ENCODE results near the gene SPDL1. TPM values are rescaled to one million over a fixed set of nuclear protein-coding genes. Genes with fewer than 3 reads are reported as not detected.
A peak's percentile ranks its signal among the peaks of the same experiment; 100 is the strongest.

Gene SPDL1, protein sequence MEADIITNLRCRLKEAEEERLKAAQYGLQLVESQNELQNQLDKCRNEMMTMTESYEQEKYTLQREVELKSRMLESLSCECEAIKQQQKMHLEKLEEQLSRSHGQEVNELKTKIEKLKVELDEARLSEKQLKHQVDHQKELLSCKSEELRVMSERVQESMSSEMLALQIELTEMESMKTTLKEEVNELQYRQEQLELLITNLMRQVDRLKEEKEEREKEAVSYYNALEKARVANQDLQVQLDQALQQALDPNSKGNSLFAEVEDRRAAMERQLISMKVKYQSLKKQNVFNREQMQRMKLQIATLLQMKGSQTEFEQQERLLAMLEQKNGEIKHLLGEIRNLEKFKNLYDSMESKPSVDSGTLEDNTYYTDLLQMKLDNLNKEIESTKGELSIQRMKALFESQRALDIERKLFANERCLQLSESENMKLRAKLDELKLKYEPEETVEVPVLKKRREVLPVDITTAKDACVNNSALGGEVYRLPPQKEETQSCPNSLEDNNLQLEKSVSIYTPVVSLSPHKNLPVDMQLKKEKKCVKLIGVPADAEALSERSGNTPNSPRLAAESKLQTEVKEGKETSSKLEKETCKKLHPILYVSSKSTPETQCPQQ
- total RNA-seq (2021; fragmentation: NEBNext Ultra II Directional; extraction: Animal tissue kit (Norgen Biotek cat#: 25700)) (44.5 and 45.5 TPM in 2 replicates), polyA plus RNA-seq (2011; rRNA removed) (9.8 and 16.9 TPM in 2 replicates), polyA minus RNA-seq (2011; rRNA and poly(A)+ RNA removed) (19.3 and 20.9 TPM in 2 replicates)
- 32.0 TPM for polyA plus RNA-seq (2011; cell fraction: cytosol; rRNA removed)
- 12.5 TPM for polyA plus RNA-seq (2011; cell fraction: nucleus; rRNA removed)
- 26.5 to 47.4 TPM (median 33.6 TPM) in 4 replicates for polyA plus RNA-seq (2012, experiment 1 of 2)
- 3.3 TPM for polyA plus RNA-seq (2012, experiment 2 of 2)
- polyA plus RNA-seq (2013, experiment 1 of 2) = 52.8 TPM
- 45.6 TPM for polyA plus RNA-seq (2013, experiment 2 of 2)
- polyA minus RNA-seq (2011; cell fraction: cytosol; rRNA and poly(A)+ RNA removed) = 12.6 TPM
- 39.4 TPM for polyA minus RNA-seq (2011; cell fraction: nucleus; rRNA and poly(A)+ RNA removed)
- long read RNA-seq, experiment 1, transcript SPDL1-201 (12 exons, 2,668 nt) = major isoform, 6 of 35 reads
- long read RNA-seq, experiment 1, partial matches to known transcripts = 21 of 35 reads
- long read RNA-seq, experiment 1, other reads (novel, unspliced or antisense) = 8 of 35 reads
- long read RNA-seq, experiment 2, transcript SPDL1-201 (12 exons, 2,668 nt) = major isoform, 33 of 59 reads
- long read RNA-seq, experiment 2, partial matches to known transcripts = 15 of 59 reads
- long read RNA-seq, experiment 2, other reads (novel, unspliced or antisense) = 11 of 59 reads

DNA sequence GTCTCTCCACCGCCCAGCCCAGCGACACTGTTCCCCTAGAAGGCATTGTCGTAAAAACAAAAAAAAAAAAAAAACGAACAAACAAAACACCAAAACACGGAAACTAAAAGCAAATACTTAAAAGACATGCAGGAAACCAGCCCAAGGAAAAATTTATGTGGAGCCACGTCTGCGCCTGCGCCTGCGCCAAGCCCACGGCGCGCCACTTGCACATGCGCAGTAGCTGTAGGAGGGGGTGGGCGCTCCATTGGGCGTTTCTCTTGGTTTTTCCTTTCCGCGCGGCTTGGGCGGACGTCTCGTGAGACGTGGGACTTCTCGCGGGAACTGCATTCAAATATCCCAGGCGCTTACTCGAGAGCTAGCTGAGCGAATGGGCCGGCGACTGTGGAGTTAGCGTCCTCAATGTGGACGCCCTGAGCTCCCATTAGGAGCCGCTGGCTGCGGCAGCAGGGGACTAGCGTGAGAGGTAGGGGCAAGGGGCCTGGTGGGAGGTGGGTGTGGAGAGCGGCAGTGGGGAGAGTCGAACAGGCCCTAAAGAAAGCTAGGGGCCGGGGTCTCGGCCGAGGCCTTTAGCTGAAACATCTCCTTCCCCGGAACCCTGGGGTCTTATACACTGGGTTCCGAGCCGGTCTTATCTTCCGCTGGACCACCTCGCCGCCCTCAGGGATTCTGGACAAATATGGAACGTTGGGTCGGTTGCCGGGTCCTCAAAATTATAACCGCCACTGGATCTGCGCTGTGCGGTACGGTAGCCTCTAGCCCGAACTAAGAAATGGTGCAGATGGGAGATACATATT lies at the start of gene SPDL1:
Gene SPDL1 (plus strand): TSS at position 350 of the 797 bp plus-strand sequence. CDS start 4,644 bp downstream, outside the sequence.
- H3K23ac ChIP-seq (ENCODE audit: insufficient read length) = no peak within 1 kb of the TSS
- H3K18ac ChIP-seq (ENCODE audit: extremely low read depth, low read length) = peak within 1 kb of the TSS; percentile 73; the same call in 1 of the 2 replicates
- H2BK120ac ChIP-seq (replicated peaks; ENCODE audit: low read depth, low read length) = no peak within 1 kb of the TSS
- peak within 1 kb of the TSS; percentile 89 to 97 (median 90) for H3K9ac ChIP-seq (replicated peaks in 1 of 4; ENCODE audit: extremely low read depth in 1 of 4, low read depth in 3 of 4, low read length in 3 of 4)
- H2BK20ac ChIP-seq (ENCODE audit: low read length) = no peak within 1 kb of the TSS
- no peaks in the 10 kb centered on the region for H3K23me2 ChIP-seq (ENCODE audit: low read depth, low read length)
- WGBS, 2 experiments (ENCODE audit: extremely low coverage in 1 of 2, insufficient coverage in 1 of 2, insufficient read length in 1 of 2, insufficient replicate concordance in 2 of 2, low coverage in 1 of 2, low lambda C conversion rate in 2 of 2, missing lambda C conversion rate in 1 of 2) = 0% methylated on average over 42 of the region's 53 CpGs; no CpG with 5 or more reads in 1 of the 2 experiments
- peak within 1 kb of the TSS; percentile 52 for H3K56ac ChIP-seq (replicated peaks; ENCODE audit: insufficient read length, low read depth, low read length)
- H2BK5ac ChIP-seq (ENCODE audit: low read depth, low read length) = peak within 1 kb of the TSS; percentile 84; the same call in 1 of the 2 replicates
- H2BK12ac ChIP-seq (ENCODE audit: low read depth, low read length) = no peak within 1 kb of the TSS
- H2AK5ac ChIP-seq (ENCODE audit: low read depth, low read length) = no peak within 1 kb of the TSS
- POLR2A ChIA-PET (ENCODE audit: partially characterized antibody) = interaction anchor here (0.7 to 1.9 kb wide), 6 partner anchors 9 to 587 kb away, joined by 3 to 9 read pairs (median 4); partner anchors contain the start of gene DOCK2
- no peaks in the 10 kb centered on the region for H3K9me3 ChIP-seq (ENCODE audit: insufficient read depth in 2 of 2, low read depth in 1 of 2, low read length in 1 of 2)
- peaks cover 4% of the 10 kb centered on the region for H3K79me1 ChIP-seq (ENCODE audit: low read depth, low read length)
- H2AFZ ChIP-seq (ENCODE audit: low read length) = peak within 1 kb of the TSS; percentile 66; the same call in 1 of the 2 replicates
- DNase-seq (ENCODE audit: low read depth in 1 of 2, low spot score in 2 of 2) = peak; percentile 86 to 93
- FAIRE-seq = peak; percentile 45
- H2BK15ac ChIP-seq (ENCODE audit: low read length) = no peak within 1 kb of the TSS
- no peaks in the 10 kb centered on the region for H3K4me1 ChIP-seq (replicated peaks in 1 of 4; ENCODE audit: control insufficient read depth in 3 of 4, insufficient read depth in 4 of 4, low read length in 3 of 4)
- no peaks in the 10 kb centered on the region for H3K27me3 ChIP-seq (replicated peaks in 1 of 4; ENCODE audit: control insufficient read depth in 3 of 4, extremely low read depth in 1 of 4, insufficient read depth in 3 of 4, low read length in 3 of 4)
- peak within 1 kb of the TSS; percentile 79 to 94 for H3K4me2 ChIP-seq (ENCODE audit: insufficient read depth in 1 of 2, low read depth in 2 of 2, low read length in 2 of 2)
- peak within 1 kb of the TSS; percentile 98; the same call in 1 of the 2 replicates for H4K8ac ChIP-seq (ENCODE audit: extremely low read depth, insufficient read depth, low read length)
- peaks cover 1 to 2% of the 10 kb centered on the region in 2 experiments for H4K20me1 ChIP-seq (replicated peaks in 1 of 2; ENCODE audit: control insufficient read depth in 1 of 2, insufficient read depth in 2 of 2, low read length in 2 of 2)
- CTCF ChIA-PET (ENCODE audit: partially characterized antibody) = interaction anchor here (0.7 to 2.4 kb wide), 7 partner anchors 12 to 596 kb away, joined by 3 to 6 read pairs (median 3); no protein-coding TSS in a partner anchor
- peaks cover 0 to 5% (median 2%) of the 10 kb centered on the region in 4 experiments; a peak in 5 of 8 replicates for H3K36me3 ChIP-seq (ENCODE audit: control insufficient read depth in 2 of 4, insufficient read depth in 4 of 4, low read length in 3 of 4)
- H3K4me3 ChIP-seq (ENCODE audit: extremely low read depth in 1 of 4, insufficient read depth in 2 of 4, low read depth in 3 of 4, low read length in 4 of 4) = peak within 1 kb of the TSS; percentile 85 to 95 (median 92)
- H3K79me2 ChIP-seq (ENCODE audit: control insufficient read depth in 1 of 2, insufficient read depth in 2 of 2, low read length in 2 of 2) = peaks cover 6 to 41% of the 10 kb centered on the region in 2 experiments; a peak in 3 of 4 replicates
- H3K27ac ChIP-seq (ENCODE audit: low read depth, low read length) = peak within 1 kb of the TSS; percentile 86
- peak within 1 kb of the TSS; percentile 92 for H3K4ac ChIP-seq (replicated peaks; ENCODE audit: insufficient read length, low read depth, low read length)
- peak within 1 kb of the TSS; percentile 73 for H4K5ac ChIP-seq (ENCODE audit: insufficient read length, low read depth, low read length)
- H3K14ac ChIP-seq (ENCODE audit: insufficient read length) = no peak within 1 kb of the TSS
- H4K91ac ChIP-seq (replicated peaks; ENCODE audit: insufficient read length, low read length) = no peak within 1 kb of the TSS
- no peak for TF ChIP-seq CHD1 (IDR thresholded peaks at IDR 0.05; ENCODE audit: low read depth, low read length)
- TF ChIP-seq TEAD4 (IDR thresholded peaks at IDR 0.05; ENCODE audit: low read depth, low read length) = no peak
- TF ChIP-seq YY1 (IDR thresholded peaks at IDR 0.05; ENCODE audit: low read depth, low read length) = no peak; the same call in none of the 2 replicates
- peak; percentile 91 for TF ChIP-seq POLR2AphosphoS5 (IDR thresholded peaks at IDR 0.05; ENCODE audit: low read depth, low read length)
- no peak for TF ChIP-seq RBBP5 (IDR thresholded peaks at IDR 0.05; ENCODE audit: borderline replicate concordance, low read depth, low read length)
- peak; percentile 85 for TF ChIP-seq TBP (IDR thresholded peaks at IDR 0.05; ENCODE audit: low read depth, low read length)
